ENCODE data around the gene RTP3. TPM values are rescaled to one million over a fixed set of nuclear protein-coding genes. Genes with fewer than 3 reads are reported as not detected.

The RTP3 gene
- total and polyA plus RNA-seq, 2 of the 8 experiments (the other 6 are each of a cell fraction or from before 2014, with no cell fraction given) = 0.08 TPM; not detected in 1

GRCh38 chr3:46467562-46467961, 30.2 kb upstream of the RTP3 start (continued):
- TF ChIP-seq, protein P1, sequence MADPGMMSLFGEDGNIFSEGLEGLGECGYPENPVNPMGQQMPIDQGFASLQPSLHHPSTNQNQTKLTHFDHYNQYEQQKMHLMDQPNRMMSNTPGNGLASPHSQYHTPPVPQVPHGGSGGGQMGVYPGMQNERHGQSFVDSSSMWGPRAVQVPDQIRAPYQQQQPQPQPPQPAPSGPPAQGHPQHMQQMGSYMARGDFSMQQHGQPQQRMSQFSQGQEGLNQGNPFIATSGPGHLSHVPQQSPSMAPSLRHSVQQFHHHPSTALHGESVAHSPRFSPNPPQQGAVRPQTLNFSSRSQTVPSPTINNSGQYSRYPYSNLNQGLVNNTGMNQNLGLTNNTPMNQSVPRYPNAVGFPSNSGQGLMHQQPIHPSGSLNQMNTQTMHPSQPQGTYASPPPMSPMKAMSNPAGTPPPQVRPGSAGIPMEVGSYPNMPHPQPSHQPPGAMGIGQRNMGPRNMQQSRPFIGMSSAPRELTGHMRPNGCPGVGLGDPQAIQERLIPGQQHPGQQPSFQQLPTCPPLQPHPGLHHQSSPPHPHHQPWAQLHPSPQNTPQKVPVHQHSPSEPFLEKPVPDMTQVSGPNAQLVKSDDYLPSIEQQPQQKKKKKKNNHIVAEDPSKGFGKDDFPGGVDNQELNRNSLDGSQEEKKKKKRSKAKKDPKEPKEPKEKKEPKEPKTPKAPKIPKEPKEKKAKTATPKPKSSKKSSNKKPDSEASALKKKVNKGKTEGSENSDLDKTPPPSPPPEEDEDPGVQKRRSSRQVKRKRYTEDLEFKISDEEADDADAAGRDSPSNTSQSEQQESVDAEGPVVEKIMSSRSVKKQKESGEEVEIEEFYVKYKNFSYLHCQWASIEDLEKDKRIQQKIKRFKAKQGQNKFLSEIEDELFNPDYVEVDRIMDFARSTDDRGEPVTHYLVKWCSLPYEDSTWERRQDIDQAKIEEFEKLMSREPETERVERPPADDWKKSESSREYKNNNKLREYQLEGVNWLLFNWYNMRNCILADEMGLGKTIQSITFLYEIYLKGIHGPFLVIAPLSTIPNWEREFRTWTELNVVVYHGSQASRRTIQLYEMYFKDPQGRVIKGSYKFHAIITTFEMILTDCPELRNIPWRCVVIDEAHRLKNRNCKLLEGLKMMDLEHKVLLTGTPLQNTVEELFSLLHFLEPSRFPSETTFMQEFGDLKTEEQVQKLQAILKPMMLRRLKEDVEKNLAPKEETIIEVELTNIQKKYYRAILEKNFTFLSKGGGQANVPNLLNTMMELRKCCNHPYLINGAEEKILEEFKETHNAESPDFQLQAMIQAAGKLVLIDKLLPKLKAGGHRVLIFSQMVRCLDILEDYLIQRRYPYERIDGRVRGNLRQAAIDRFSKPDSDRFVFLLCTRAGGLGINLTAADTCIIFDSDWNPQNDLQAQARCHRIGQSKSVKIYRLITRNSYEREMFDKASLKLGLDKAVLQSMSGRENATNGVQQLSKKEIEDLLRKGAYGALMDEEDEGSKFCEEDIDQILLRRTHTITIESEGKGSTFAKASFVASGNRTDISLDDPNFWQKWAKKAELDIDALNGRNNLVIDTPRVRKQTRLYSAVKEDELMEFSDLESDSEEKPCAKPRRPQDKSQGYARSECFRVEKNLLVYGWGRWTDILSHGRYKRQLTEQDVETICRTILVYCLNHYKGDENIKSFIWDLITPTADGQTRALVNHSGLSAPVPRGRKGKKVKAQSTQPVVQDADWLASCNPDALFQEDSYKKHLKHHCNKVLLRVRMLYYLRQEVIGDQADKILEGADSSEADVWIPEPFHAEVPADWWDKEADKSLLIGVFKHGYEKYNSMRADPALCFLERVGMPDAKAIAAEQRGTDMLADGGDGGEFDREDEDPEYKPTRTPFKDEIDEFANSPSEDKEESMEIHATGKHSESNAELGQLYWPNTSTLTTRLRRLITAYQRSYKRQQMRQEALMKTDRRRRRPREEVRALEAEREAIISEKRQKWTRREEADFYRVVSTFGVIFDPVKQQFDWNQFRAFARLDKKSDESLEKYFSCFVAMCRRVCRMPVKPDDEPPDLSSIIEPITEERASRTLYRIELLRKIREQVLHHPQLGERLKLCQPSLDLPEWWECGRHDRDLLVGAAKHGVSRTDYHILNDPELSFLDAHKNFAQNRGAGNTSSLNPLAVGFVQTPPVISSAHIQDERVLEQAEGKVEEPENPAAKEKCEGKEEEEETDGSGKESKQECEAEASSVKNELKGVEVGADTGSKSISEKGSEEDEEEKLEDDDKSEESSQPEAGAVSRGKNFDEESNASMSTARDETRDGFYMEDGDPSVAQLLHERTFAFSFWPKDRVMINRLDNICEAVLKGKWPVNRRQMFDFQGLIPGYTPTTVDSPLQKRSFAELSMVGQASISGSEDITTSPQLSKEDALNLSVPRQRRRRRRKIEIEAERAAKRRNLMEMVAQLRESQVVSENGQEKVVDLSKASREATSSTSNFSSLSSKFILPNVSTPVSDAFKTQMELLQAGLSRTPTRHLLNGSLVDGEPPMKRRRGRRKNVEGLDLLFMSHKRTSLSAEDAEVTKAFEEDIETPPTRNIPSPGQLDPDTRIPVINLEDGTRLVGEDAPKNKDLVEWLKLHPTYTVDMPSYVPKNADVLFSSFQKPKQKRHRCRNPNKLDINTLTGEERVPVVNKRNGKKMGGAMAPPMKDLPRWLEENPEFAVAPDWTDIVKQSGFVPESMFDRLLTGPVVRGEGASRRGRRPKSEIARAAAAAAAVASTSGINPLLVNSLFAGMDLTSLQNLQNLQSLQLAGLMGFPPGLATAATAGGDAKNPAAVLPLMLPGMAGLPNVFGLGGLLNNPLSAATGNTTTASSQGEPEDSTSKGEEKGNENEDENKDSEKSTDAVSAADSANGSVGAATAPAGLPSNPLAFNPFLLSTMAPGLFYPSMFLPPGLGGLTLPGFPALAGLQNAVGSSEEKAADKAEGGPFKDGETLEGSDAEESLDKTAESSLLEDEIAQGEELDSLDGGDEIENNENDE (IDR thresholded peaks at IDR 0.05; ENCODE audit: insufficient replicate concordance, low read length) = no peak
- TF ChIP-seq GTF2F1 (IDR thresholded peaks at IDR 0.05; ENCODE audit: borderline replicate concordance, low read depth, low read length) (no peak), BACH1 (IDR thresholded peaks at IDR 0.05; ENCODE audit: low read length) (no peak), TCF12 (IDR thresholded peaks at IDR 0.05; ENCODE audit: low read depth, low read length) (no peak), MAFK (IDR thresholded peaks at IDR 0.05; ENCODE audit: low read depth, low read length) (no peak), POLR2A (IDR thresholded peaks at IDR 0.05; ENCODE audit: control extremely low read depth in 1 of 2, low read depth in 2 of 2, low read length in 2 of 2) (no peak), USF2 (IDR thresholded peaks at IDR 0.05; ENCODE audit: low read length) (no peak), ZNF274 (IDR thresholded peaks at IDR 0.05; ENCODE audit: borderline replicate concordance, extremely low read depth, low read length) (no peak)
